ENCODE data around the gene FLNB.

- TF ChIP-seq CTCF (IDR thresholded peaks at IDR 0.05; ENCODE audit: low read length) (no peak), EZH2 (IDR thresholded peaks at IDR 0.05; ENCODE audit: borderline replicate concordance, low read length) (no peak)
Measured at GRCh38 chr3:58204720-58205119, 196.5 kb downstream of the FLNB start.
